Coronary artery (tissue), 2 donors: ENCODE measurements around the gene DEAF1.

Source experiments
- DNase-seq: peaks from one replicate; pipeline ENCODE4 v3.0.0-alpha.2; 2017; ENCODE audit warnings: low spot score
- H3K27ac ChIP-seq, 2 donors: fragments of 200-600 bp; sonication (generic); one replicate each; pipeline ENCODE4 v1.5.1; 2016 to 2019
- H3K4me3 ChIP-seq: fragments of 200-600 bp; sonication (generic); 2 replicates; pipeline ENCODE4 v1.5.1; 2016; ENCODE audit warnings: mild to moderate bottlenecking, moderate library complexity
- TF ChIP-seq, protein P1 (sequence below): fragments of 200-600 bp; sonication (generic); IDR thresholded peaks from one replicate; pipeline ENCODE4 v1.5.1; 2019; ENCODE audit warnings: antibody characterized with exemption

Gene DEAF1

DNA sequence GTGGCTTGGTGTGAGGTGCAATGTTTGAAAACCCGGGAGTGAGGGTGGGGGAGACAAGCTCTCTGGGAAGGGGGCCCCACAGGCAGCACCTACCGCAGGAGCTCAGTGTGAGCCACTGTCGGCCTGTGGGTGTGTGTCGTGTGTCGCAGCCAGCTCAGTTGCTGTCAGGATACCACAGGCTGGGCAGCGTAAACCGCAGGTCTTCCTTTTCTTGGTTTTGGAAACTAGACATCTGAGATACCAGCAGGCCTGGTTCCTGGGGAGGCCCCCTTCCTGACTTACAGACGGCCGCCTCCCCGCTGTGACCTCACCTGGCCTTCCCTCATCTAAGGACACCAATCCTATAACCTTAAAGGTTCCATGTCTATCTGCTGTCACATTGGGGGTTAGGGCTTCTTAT lies 98.6 kb downstream of the DEAF1 start:
- Histone ChIP-seq H3K4me3 (no peak overlapping the region), H3K27ac (no peak overlapping the region)
- TF ChIP-seq, protein P1, sequence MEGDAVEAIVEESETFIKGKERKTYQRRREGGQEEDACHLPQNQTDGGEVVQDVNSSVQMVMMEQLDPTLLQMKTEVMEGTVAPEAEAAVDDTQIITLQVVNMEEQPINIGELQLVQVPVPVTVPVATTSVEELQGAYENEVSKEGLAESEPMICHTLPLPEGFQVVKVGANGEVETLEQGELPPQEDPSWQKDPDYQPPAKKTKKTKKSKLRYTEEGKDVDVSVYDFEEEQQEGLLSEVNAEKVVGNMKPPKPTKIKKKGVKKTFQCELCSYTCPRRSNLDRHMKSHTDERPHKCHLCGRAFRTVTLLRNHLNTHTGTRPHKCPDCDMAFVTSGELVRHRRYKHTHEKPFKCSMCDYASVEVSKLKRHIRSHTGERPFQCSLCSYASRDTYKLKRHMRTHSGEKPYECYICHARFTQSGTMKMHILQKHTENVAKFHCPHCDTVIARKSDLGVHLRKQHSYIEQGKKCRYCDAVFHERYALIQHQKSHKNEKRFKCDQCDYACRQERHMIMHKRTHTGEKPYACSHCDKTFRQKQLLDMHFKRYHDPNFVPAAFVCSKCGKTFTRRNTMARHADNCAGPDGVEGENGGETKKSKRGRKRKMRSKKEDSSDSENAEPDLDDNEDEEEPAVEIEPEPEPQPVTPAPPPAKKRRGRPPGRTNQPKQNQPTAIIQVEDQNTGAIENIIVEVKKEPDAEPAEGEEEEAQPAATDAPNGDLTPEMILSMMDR: no peak
- no peak for DNase-seq

DNA sequence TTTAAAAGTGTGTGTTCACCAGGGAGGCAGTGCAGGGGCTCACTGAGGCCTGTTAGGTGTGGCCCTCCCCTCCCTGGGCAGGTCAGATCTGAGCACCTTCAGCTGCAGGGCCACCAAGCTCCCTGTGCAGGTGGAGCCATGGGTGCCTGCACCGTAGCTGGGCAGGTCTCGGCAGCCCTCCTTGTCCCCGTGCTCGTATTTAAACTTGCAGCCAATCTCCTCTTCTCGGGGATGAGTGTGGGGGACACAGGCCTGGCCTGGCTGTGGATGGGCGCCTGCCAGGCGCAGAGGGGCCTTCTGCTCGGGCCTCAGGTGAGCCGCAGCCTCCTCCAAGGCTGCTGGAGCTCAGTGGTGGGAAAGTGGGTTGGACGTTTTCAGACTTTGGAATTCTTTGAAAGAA lies 99.6 kb downstream of the DEAF1 start:
- Histone ChIP-seq H3K27ac (no peak overlapping the region), H3K4me3 (no peak overlapping the region)
- no peak for DNase-seq
- TF ChIP-seq, protein P1: no peak
